Fibroblast of lung (primary cell): ENCODE data around the gene PFKFB2. TPM values are rescaled to one million over a fixed set of nuclear protein-coding genes. Genes with fewer than 3 reads are reported as not detected.
A peak's percentile ranks its signal among the peaks of the same experiment; 100 is the strongest.

Experiments
- DNase-seq, 2 donors: peaks; one replicate each; pipeline versions ENCODE4 v3.0.0 to v3.0.0-alpha.2; 2010; ENCODE audit warnings: low read depth in 2 of 2
- H2AFZ ChIP-seq: 2 replicates; pipeline ENCODE4 v1.5.1; 2012; ENCODE audit warnings: low read length, control low read depth, inconsistent platforms
- H3K27ac ChIP-seq: 2 replicates; pipeline ENCODE4 v1.5.1; 2011; ENCODE audit warnings: low read length, control low read depth; ENCODE audit not compliant: insufficient read depth
- H3K27me3 ChIP-seq: 2 replicates; pipeline ENCODE4 v1.5.1; 2011; ENCODE audit warnings: mild to moderate bottlenecking, low read length; ENCODE audit not compliant: control insufficient read depth, insufficient read depth
- H3K36me3 ChIP-seq: 2 replicates; pipeline ENCODE4 v1.5.1; 2011; ENCODE audit warnings: low read length; ENCODE audit not compliant: control insufficient read depth, insufficient read depth
- H3K4me1 ChIP-seq: 2 replicates; pipeline ENCODE4 v1.5.1; 2011; ENCODE audit warnings: low read length; ENCODE audit not compliant: control insufficient read depth, insufficient read depth; ENCODE audit errors: extremely low read depth
- H3K4me2 ChIP-seq: 2 replicates; pipeline ENCODE4 v1.5.1; 2011; ENCODE audit warnings: low read length, control low read depth; ENCODE audit not compliant: insufficient read depth; ENCODE audit errors: extremely low read depth
- H3K4me3 ChIP-seq, 4 experiments: fragments of 200-600 bp in 1 of 4; sonication (generic) in 1 of 4; replicated peaks in 1 of 4; 2 replicates each; pipeline ENCODE4 v1.5.1; 2011 to 2016; ENCODE audit warnings: low read length in 4 of 4, low read depth in 3 of 4, mild to moderate bottlenecking in 3 of 4, control low read depth in 2 of 4, inconsistent platforms in 1 of 4, mixed read lengths in 1 of 4; ENCODE audit not compliant: insufficient read depth in 1 of 4; ENCODE audit errors: control extremely low read depth in 1 of 4
- H3K79me2 ChIP-seq: 2 replicates; pipeline ENCODE4 v1.5.1; 2012; ENCODE audit warnings: mild to moderate bottlenecking, low read length, inconsistent platforms; ENCODE audit not compliant: control insufficient read depth, insufficient read depth
- H3K9ac ChIP-seq: 2 replicates; pipeline ENCODE4 v1.5.1; 2011; ENCODE audit warnings: mild to moderate bottlenecking, low read length, control low read depth; ENCODE audit not compliant: insufficient read depth
- H3K9me3 ChIP-seq: 2 replicates; pipeline ENCODE4 v1.5.1; 2012; ENCODE audit warnings: low read depth, low read length; ENCODE audit not compliant: control insufficient read depth, insufficient read depth
- H4K20me1 ChIP-seq: 2 replicates; pipeline ENCODE4 v1.5.1; 2011; ENCODE audit warnings: low read length; ENCODE audit not compliant: control insufficient read depth, insufficient read depth; ENCODE audit errors: extremely low read depth
- CTCF ChIP-seq, 2 donors: IDR thresholded peaks in 1 of 2; conservative IDR thresholded peaks in 1 of 2; 1 replicate in 1 of 2; 2 replicates in 1 of 2; pipeline ENCODE4 v1.5.1; 2011 to 2012; ENCODE audit warnings: low read length in 2 of 2, control low read depth in 1 of 2, inconsistent platforms in 1 of 2, low read depth in 1 of 2, mild to moderate bottlenecking in 1 of 2
- EZH2 ChIP-seq: IDR thresholded peaks from 2 replicates; pipeline ENCODE4 v1.5.1; 2012; ENCODE audit warnings: low read length, control low read depth, mild to moderate bottlenecking; ENCODE audit errors: missing control alignments
- polyA minus RNA-seq: library from RNA; depleted of rRNA, polyadenylated mRNA; stranded (reverse); fragments of >200 nt; gene quantifications from 2 replicates; pipeline ENCODE4 v1.2.3, GENCODE V29; 2011; ENCODE audit warnings: low replicate concordance
- polyA plus RNA-seq, 2 donors: library from polyadenylated mRNA; depleted of rRNA in 1 of 2; stranded (reverse) in 1 of 2; unstranded in 1 of 2; fragments of >200 nt; gene quantifications; 2 replicates each; pipeline ENCODE4 v1.2.1, GENCODE V29; 2011 to 2012; ENCODE audit warnings: missing spikeins in 1 of 2
- total RNA-seq: library from RNA; depleted of rRNA; stranded (reverse); fragments of >200 nt; gene quantifications from 2 replicates; pipeline ENCODE4 v1.2.1, GENCODE V29; 2014

Gene PFKFB2
- total RNA-seq (6.2 and 7.6 TPM in 2 replicates), polyA plus RNA-seq (1.5 and 3.2 TPM in 2 replicates), polyA minus RNA-seq (1.2 and 1.5 TPM in 2 replicates)
- 1.2 and 2.8 TPM in 2 replicates for polyA plus RNA-seq (2012)

GRCh38 chr1:207052911-207053769, at the start of gene PFKFB2:
Gene PFKFB2, plus strand, starts transcription at chr1:207053275. Its CDS starts 1,443 bp downstream, at chr1:207054718.
- Histone ChIP-seq H3K4me3 (peak within 1 kb of the TSS; percentile 48 to 99 (median 64)), H3K4me1 (no peaks in the 10 kb centered on the region), H3K79me2 (peaks cover 20% of the 10 kb centered on the region), H3K36me3 (peaks cover 5% of the 10 kb centered on the region), H3K9ac (peak within 1 kb of the TSS; percentile 69), H3K9me3 (no peaks in the 10 kb centered on the region), H3K27ac (peak within 1 kb of the TSS; percentile 42), H4K20me1 (no peaks in the 10 kb centered on the region), H3K4me2 (peak within 1 kb of the TSS; percentile 74), H3K27me3 (no peaks in the 10 kb centered on the region), H2AFZ (peak within 1 kb of the TSS; percentile 90)
- DNase-seq = peak; percentile 91 to 95
- TF ChIP-seq CTCF (conservative IDR thresholded peaks at IDR 0.05 in 1 of 2, IDR thresholded peaks at IDR 0.05 in 1 of 2; ENCODE audit: low read depth in 1 of 2, low read length in 2 of 2) = peak in 1 of 2 donors; percentile 4
- no peak for TF ChIP-seq EZH2

DNA sequence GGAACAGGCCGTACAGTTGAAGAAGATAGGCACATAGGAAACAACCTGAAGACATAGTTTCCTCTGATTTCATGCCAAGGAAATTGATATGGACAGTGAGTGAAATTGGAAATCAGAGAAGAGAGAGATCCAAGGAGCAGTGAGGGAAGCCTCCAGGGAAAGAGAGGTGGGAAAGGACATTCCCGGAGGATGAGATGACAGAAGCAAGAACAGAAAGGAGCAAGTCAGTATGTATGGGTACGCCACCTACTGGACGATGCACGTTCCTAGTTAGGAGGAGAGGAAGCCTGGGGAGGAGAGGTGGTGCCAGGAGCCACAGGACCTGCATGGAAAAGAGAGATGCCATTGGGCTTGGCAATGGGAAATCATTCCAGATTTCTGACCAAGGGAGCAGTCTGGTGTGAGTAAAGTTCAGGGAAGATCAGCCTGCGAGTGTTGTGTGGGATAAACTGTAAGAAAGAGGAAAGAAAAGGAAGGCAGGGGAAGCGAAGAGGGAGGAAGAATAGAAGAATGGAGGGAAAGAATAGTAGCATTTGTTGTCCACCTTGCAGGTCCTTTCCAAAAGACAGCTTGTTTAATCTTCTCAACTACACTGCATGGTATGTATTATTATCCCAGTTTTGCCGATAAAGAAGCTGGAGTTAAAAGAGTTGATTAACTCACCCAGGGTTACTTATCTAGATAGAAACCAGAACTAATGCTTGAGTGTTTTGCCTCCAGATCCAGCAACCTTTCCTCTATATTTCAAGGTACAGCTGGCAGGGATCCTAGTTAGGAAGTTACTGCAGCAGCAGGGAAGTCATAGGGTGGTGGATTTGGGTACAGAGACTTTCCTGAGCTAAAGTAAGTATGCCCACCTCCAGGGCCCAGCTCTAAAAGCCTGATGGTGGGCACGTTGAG, 47.9 kb upstream of the PFKFB2 start:
- no peak overlapping the region for H3K4me2 ChIP-seq
- no peak overlapping the region for H2AFZ ChIP-seq
- H3K36me3 ChIP-seq = no peaks in the 10 kb centered on the region
- no peaks in the 10 kb centered on the region for H4K20me1 ChIP-seq
- TF ChIP-seq CTCF (conservative IDR thresholded peaks at IDR 0.05 in 1 of 2, IDR thresholded peaks at IDR 0.05 in 1 of 2; ENCODE audit: low read depth in 1 of 2, low read length in 2 of 2) (peak; percentile 75 to 85), EZH2 (no peak)
- no peak overlapping the region for H3K4me3 ChIP-seq
- H3K9ac ChIP-seq = no peak overlapping the region
- H3K27me3 ChIP-seq = no peaks in the 10 kb centered on the region
- no peak overlapping the region for H3K27ac ChIP-seq
- H3K9me3 ChIP-seq = no peaks in the 10 kb centered on the region
- DNase-seq = peak; percentile 63 to 80
- no peaks in the 10 kb centered on the region for H3K79me2 ChIP-seq
- no peaks in the 10 kb centered on the region for H3K4me1 ChIP-seq

DNA sequence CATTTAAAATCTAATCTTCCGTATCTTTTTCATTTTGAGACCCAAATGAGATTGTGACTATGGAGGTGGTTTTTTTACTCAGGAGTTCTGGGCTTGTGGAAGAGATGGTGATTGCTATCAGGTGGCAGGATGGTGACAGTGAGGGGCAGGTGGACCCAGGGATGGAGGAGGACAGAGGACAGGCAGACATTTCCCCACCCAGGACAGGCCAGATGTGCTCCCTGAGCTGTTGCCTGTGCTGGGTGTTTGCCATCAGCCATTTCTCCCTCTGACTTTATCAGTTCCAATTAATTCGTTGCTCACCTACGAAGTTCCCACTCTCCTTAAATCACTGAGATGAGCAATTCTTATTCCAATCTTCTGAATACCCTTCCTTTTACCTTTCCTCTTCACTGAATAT, 47.0 kb upstream of the PFKFB2 start:
- no peaks in the 10 kb centered on the region for H3K36me3 ChIP-seq
- DNase-seq = no peak
- H3K4me1 ChIP-seq = no peaks in the 10 kb centered on the region
- no peak overlapping the region for H2AFZ ChIP-seq
- H3K79me2 ChIP-seq = no peaks in the 10 kb centered on the region
- no peak overlapping the region for H3K9ac ChIP-seq
- H4K20me1 ChIP-seq = no peaks in the 10 kb centered on the region
- no peaks in the 10 kb centered on the region for H3K27me3 ChIP-seq
- H3K4me2 ChIP-seq = no peak overlapping the region
- H3K27ac ChIP-seq = no peak overlapping the region
- TF ChIP-seq EZH2 = no peak
- TF ChIP-seq CTCF (conservative IDR thresholded peaks at IDR 0.05 in 1 of 2, IDR thresholded peaks at IDR 0.05 in 1 of 2; ENCODE audit: low read depth in 1 of 2, low read length in 2 of 2) = no peak
- H3K4me3 ChIP-seq = no peak overlapping the region
- no peaks in the 10 kb centered on the region for H3K9me3 ChIP-seq
